Prostate gland (tissue), 2 donors: Measurements from ENCODE around the gene ZNF512B. TPM values are rescaled to one million over a fixed set of nuclear protein-coding genes. Genes with fewer than 3 reads are reported as not detected.
"Not testable (repeated sequence)": the region's sequence is repeated elsewhere in the genome, so short reads cannot be mapped to it uniquely, and the experiment has no call there.

Experiments
- DNase-seq: peaks from one replicate; pipeline ENCODE4 v3.0.0-alpha.2; 2019; ENCODE audit warnings: low spot score
- H3K27ac ChIP-seq, 2 donors: fragments of 200-600 bp; sonication (generic); 2 replicates each; pipeline ENCODE4 v1.5.1; 2017 to 2019
- H3K27me3 ChIP-seq: fragments of 200-600 bp; sonication (generic); replicated peaks from 2 replicates; pipeline ENCODE4 v1.5.1; 2019; ENCODE audit not compliant: insufficient read depth
- H3K36me3 ChIP-seq, 2 donors: fragments of 200-600 bp; sonication (generic); 1 replicate in 1 of 2; 2 replicates in 1 of 2; pipeline versions ENCODE4 v1.5.1 to v1.8.1; 2017 to 2019
- H3K4me1 ChIP-seq: fragments of 200-600 bp; sonication (generic); replicated peaks from 2 replicates; pipeline ENCODE4 v1.5.1; 2019
- H3K4me3 ChIP-seq, 2 donors: fragments of 200-600 bp; sonication (generic); 2 replicates each; pipeline ENCODE4 v1.5.1; 2017 to 2019
- H3K9me3 ChIP-seq: fragments of 200-600 bp; sonication (generic); 2 replicates; pipeline ENCODE4 v1.5.1; 2017
- POLR2A ChIP-seq: fragments of 450-650 bp; IDR thresholded peaks from one replicate; pipeline ENCODE4 v1.6.1; 2016; ENCODE audit warnings: antibody characterized with exemption, mild to moderate bottlenecking
- POLR2AphosphoS5 ChIP-seq: sonication (generic); formaldehyde crosslinking; IDR thresholded peaks from one replicate; pipeline ENCODE4 v1.6.1; 2017; ENCODE audit warnings: antibody characterized with exemption
- WGBS: methylation state at CpG from one replicate; pipeline ENCODE4 v1.1.5; 2018; 5-methylcytosine and 5-hydroxymethylcytosine counted together
- intact Hi-C: fragments of 100-400 bp; cut with DNase I; formaldehyde crosslinking; loops from one replicate; pipeline ENCODE4 v1.14.2; 2022
- total RNA-seq, 2 donors: library from RNA; depleted of rRNA; stranded (reverse); fragments of >200 nt; gene quantifications; one replicate each; pipeline ENCODE4 v1.1.0, GENCODE V29; 2016
- TF ChIP-seq, protein P1 (sequence below), 4 experiments: fragments of 200-600 bp in 2 of 4; fragments of 450-650 bp in 2 of 4; sonication (generic) in 2 of 4; IDR thresholded peaks; 1 replicate in 3 of 4; 2 replicates in 1 of 4; pipeline ENCODE4 v1.5.1; 2016 to 2019; ENCODE audit warnings: antibody characterized with exemption in 4 of 4, mild to moderate bottlenecking in 2 of 4, moderate library complexity in 2 of 4

The ZNF512B gene
- total RNA-seq, 2 donors from 2014 or later = 12.2 to 24.6 TPM

DNA sequence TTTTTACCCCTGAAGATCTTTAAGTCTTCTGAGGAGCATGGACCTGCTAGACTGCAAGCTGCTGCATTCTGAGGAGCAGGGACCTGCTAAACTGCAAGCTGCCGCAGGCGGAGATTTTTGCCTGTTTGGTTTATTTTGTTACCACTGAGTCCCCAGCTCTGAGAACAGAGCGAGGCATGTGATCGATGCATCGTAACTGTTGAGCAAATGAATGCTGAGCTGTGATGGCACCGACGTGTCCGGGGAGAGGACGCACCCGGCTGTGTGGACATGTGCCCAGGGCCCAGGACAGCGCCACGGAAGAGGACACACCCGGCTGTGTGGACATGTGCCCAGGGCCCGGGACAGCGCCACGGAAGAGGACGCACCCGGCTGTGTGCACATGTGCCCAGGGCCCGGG is 50.6 kb downstream of the ZNF512B start:
- WGBS = 96% methylated on average over 19 of the region's 19 CpGs

DNA sequence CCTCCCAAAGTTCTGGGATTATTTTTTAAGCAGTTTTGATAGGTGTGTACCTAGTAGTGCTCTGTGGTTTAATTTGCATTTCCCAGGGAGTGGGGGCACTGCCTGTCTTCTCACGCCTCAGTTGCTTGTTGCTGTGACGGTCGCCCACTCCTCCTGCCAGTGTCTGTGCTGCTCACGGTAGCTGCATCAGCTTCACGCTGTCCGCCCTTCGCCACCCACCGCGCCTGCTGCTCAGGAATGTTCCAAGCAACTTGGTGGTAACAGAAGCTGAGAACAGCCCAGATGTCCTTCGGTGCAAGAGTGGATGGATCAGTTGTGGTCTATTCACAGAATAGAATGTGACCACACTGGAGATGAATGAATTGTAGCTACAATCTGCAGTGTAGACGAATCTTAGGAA is 51.9 kb downstream of the ZNF512B start:
- Histone ChIP-seq H3K27me3 (no peaks in the 10 kb centered on the region), H3K27ac (no peak overlapping the region), H3K4me1 (no peaks in the 10 kb centered on the region), H3K36me3 (no peaks in the 10 kb centered on the region), H3K9me3 (no peaks in the 10 kb centered on the region), H3K4me3 (no peak overlapping the region)
- DNase-seq = no peak
- no peak for TF ChIP-seq POLR2A
- no peak for TF ChIP-seq POLR2AphosphoS5
- TF ChIP-seq, protein P1, sequence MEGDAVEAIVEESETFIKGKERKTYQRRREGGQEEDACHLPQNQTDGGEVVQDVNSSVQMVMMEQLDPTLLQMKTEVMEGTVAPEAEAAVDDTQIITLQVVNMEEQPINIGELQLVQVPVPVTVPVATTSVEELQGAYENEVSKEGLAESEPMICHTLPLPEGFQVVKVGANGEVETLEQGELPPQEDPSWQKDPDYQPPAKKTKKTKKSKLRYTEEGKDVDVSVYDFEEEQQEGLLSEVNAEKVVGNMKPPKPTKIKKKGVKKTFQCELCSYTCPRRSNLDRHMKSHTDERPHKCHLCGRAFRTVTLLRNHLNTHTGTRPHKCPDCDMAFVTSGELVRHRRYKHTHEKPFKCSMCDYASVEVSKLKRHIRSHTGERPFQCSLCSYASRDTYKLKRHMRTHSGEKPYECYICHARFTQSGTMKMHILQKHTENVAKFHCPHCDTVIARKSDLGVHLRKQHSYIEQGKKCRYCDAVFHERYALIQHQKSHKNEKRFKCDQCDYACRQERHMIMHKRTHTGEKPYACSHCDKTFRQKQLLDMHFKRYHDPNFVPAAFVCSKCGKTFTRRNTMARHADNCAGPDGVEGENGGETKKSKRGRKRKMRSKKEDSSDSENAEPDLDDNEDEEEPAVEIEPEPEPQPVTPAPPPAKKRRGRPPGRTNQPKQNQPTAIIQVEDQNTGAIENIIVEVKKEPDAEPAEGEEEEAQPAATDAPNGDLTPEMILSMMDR (IDR thresholded peaks at IDR 0.05) = no peak
- WGBS = 92% methylated on average over 11 of the region's 11 CpGs
- intact Hi-C loops = no loop called here

More for the DNA sequence above, 50.6 kb downstream of the ZNF512B start:
- no peak overlapping the region for H3K4me3 ChIP-seq
- no peak overlapping the region for H3K27ac ChIP-seq
- TF ChIP-seq POLR2AphosphoS5 = no peak
- no peak for TF ChIP-seq POLR2A
- TF ChIP-seq, protein P1 (IDR thresholded peaks at IDR 0.05) = no peak
- H3K9me3 ChIP-seq = no peaks in the 10 kb centered on the region
- no peaks in the 10 kb centered on the region for H3K27me3 ChIP-seq
- no peaks in the 10 kb centered on the region for H3K4me1 ChIP-seq
- intact Hi-C loops = no loop called here
- no peak for DNase-seq
- no peaks in the 10 kb centered on the region for H3K36me3 ChIP-seq

DNA sequence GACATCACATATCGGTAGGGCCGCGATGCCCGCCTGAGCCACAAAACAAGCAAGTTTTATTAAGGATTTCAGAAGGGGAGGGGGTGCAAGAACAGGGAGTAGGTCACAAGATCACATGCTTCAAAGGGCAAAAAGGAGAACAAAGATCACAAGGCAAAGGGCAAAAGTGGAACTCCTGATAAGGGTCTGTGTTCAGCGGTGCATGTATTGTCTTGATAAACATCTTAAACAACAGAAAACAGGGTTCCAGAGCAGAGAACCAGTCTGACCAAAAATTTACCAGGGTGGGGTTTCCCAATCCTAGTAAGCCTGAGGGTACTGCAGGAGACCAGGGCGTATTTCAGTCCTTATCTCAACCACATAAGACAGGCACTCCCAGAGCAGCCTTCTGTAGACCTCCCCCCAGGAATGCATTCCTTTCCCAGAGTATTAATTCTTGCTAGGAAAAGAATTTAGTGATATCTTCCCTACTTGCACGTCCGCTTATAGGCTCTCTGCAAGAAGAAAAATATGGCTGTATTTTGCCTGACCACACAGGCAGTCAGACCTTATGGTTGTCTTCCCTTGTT is 53.3 kb downstream of the ZNF512B start:
- H3K27me3 ChIP-seq, H3K4me1 ChIP-seq, H3K27ac ChIP-seq, H3K4me3 ChIP-seq, DNase-seq, H3K9me3 ChIP-seq, intact Hi-C loops, H3K36me3 ChIP-seq: not testable (repeated sequence)
- WGBS = 98% methylated on average over 8 of the region's 8 CpGs

DNA sequence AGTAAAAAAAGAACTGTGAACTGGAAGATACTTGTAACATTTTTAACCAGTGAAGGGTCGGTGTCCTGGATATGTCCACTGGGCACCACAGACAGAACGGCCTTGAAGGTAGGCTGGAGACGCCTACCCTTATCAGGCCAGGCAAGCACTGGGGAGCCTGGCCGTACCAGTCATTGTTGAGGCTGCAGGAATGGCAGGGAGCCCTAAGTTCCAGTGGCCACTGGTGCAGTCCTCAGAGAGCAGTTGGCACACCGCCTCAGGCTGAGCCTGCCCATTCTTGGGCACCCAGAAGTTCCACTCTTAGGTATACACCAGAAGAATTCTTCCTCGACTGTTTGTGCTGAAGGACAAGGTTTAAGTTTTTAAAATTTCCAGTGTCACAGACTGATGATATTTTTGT is 54.3 kb downstream of the ZNF512B start:
- H3K4me1 ChIP-seq = peaks cover 3% of the 10 kb centered on the region
- WGBS = 92% methylated on average over 6 of the region's 6 CpGs

DNA sequence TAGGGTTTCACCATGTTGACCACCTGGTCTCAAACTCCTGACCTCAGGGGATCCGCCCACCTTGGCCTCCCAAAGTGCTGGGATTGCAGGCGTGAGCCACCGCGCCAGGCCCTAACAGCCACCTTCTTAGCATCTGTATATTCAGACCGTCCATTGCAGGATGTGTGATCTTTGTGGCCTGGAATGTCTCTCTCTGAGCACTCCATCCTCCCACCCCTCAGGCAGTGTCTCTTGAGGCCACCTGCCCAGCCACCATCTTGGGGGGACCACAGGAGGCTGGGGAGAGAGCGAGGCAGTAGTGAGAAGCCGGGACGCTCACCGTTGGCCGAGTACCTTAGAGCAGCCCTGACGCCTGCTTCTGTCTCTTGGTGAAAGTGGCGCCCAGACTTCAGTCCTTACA is 56.0 kb downstream of the ZNF512B start:
- no peaks in the 10 kb centered on the region for H3K36me3 ChIP-seq
- H3K4me1 ChIP-seq = peaks cover 3% of the 10 kb centered on the region
- TF ChIP-seq POLR2AphosphoS5 = no peak
- TF ChIP-seq, protein P1 (IDR thresholded peaks at IDR 0.05) = no peak
- no peak for TF ChIP-seq POLR2A
- WGBS = 93% methylated on average over 12 of the region's 12 CpGs
- H3K27me3 ChIP-seq = no peaks in the 10 kb centered on the region
- no peak overlapping the region for H3K4me3 ChIP-seq
- no peak for DNase-seq
- intact Hi-C loops = no loop called here
- no peaks in the 10 kb centered on the region for H3K9me3 ChIP-seq
- H3K27ac ChIP-seq = no peak overlapping the region

More for the DNA sequence above, 54.3 kb downstream of the ZNF512B start:
- Histone ChIP-seq H3K4me3 (no peak overlapping the region), H3K27me3 (no peaks in the 10 kb centered on the region), H3K36me3 (no peaks in the 10 kb centered on the region), H3K9me3 (no peaks in the 10 kb centered on the region), H3K27ac (no peak overlapping the region)
- TF ChIP-seq POLR2A (no peak), POLR2AphosphoS5 (no peak)
- TF ChIP-seq, protein P1 (IDR thresholded peaks at IDR 0.05) = no peak
- intact Hi-C loops = no loop called here
- DNase-seq = no peak
